Gastrocnemius medialis (tissue), 4 donors: ENCODE data around the gene VSTM1. TPM values are rescaled to one million over a fixed set of nuclear protein-coding genes. Genes with fewer than 3 reads are reported as not detected.
A peak's percentile ranks its signal among the peaks of the same experiment; 100 is the strongest.

Experiments used
- ATAC-seq, 2 donors: fragments of 150-250 bp; one replicate each; pipeline ENCODE4 v1.9.1; 2016
- DNase-seq, 2 donors: peaks; one replicate each; pipeline ENCODE4 v3.0.0-alpha.2; 2019
- H3K27ac ChIP-seq, 4 donors: fragments of 200-600 bp; sonication (generic); 1 replicate in 1 of 4; 2 replicates in 3 of 4; pipeline ENCODE4 v1.5.1; 2016 to 2018; ENCODE audit warnings: mild to moderate bottlenecking in 2 of 4, moderate library complexity in 1 of 4
- H3K27me3 ChIP-seq, 3 donors: fragments of 200-600 bp; sonication (generic) in 2 of 3; 1 replicate in 1 of 3; 2 replicates in 2 of 3; pipeline versions ENCODE4 v1.5.1 to v1.6.0; 2016 to 2019; ENCODE audit warnings: mild to moderate bottlenecking in 1 of 3, moderate library complexity in 1 of 3
- H3K36me3 ChIP-seq, 2 donors: fragments of 200-600 bp; sonication (generic) in 1 of 2; one replicate each; pipeline ENCODE4 v1.5.1; 2017 to 2018
- H3K4me1 ChIP-seq, 2 donors: fragments of 200-600 bp; sonication (generic) in 1 of 2; one replicate each; pipeline ENCODE4 v1.5.1; 2016 to 2017; ENCODE audit warnings: mild to moderate bottlenecking in 2 of 2
- H3K4me3 ChIP-seq, 4 donors: fragments of 200-600 bp; sonication (generic) in 3 of 4; 1 replicate in 1 of 4; 2 replicates in 3 of 4; pipeline ENCODE4 v1.5.1; 2016 to 2019; ENCODE audit warnings: mild to moderate bottlenecking in 2 of 4
- H3K9me3 ChIP-seq, 3 donors: fragments of 200-600 bp; sonication (generic) in 2 of 3; 1 replicate in 1 of 3; 2 replicates in 2 of 3; pipeline ENCODE4 v1.5.1; 2016 to 2019
- POLR2A ChIP-seq, 2 donors: fragments of 450-650 bp; IDR thresholded peaks; one replicate each; pipeline ENCODE4 v1.6.1; 2017; ENCODE audit warnings: antibody characterized with exemption in 2 of 2, mild to moderate bottlenecking in 2 of 2, moderate library complexity in 2 of 2
- in situ Hi-C, 4 donors: fragments of 200-750 bp; cut with MboI; loops; one replicate each; pipeline versions ENCODE4 v1.15.0 to v1.8.0; 2017; ENCODE audit warnings: low sequenced_read_pairs in 4 of 4
- intact Hi-C: fragments of 100-400 bp; cut with DNase I; formaldehyde crosslinking; loops from one replicate; pipeline ENCODE4 v1.15.1; 2023; ENCODE audit warnings: low total_unique reads
- total RNA-seq, 4 donors: library from RNA; depleted of rRNA; stranded (reverse); fragments of >200 nt; gene quantifications; one replicate each; pipeline versions ENCODE4 v1.1.0 to v1.2.3, GENCODE V29; 2016
- TF ChIP-seq, protein P1 (sequence below), 5 experiments: fragments of 450-650 bp in 3 of 5; fragments of 200-600 bp in 2 of 5; sonication (generic) in 2 of 5; IDR thresholded peaks in 4 of 5; conservative IDR thresholded peaks in 1 of 5; 1 replicate in 4 of 5; 2 replicates in 1 of 5; pipeline ENCODE4 v1.5.1; 2016 to 2019; ENCODE audit warnings: antibody characterized with exemption in 5 of 5, mild to moderate bottlenecking in 3 of 5, moderate library complexity in 3 of 5

Gene VSTM1
- total RNA-seq, 4 donors from 2014 or later, result not detected

DNA sequence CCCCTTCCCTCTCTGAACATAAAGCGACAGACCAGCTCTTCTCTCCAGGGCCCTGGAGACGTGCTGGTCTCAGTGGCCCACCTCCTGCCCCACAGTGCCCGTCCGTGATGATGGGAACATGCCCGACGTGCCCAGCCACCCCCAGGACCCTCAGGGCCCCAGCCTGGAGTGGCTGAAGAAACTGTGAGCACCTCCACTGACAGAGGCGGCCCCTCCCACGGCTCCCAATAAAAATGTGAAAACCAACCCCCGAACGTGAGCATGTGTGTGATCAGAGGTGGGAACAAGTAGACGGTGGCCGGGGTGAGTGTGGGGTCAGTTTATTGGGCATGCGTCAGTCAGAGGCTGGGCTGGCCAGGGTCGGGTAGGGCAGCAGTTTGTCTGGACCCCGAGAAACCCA, 43.0 kb upstream of the VSTM1 start:
- DNase-seq (no peak), ATAC-seq (no peak)
- intact Hi-C loops, result no loop called here
- H3K9me3 ChIP-seq, result no peaks in the 10 kb centered on the region
- H3K4me1 ChIP-seq, result peaks cover 10% of the 10 kb centered on the region in 2 donors
- in situ Hi-C loops, result loop anchor here in 1 of 4 donors (25.0 kb wide), 1 partner anchor 1006 kb away; the partner anchor contains the start of gene PPP1R12C
- TF ChIP-seq POLR2A (IDR thresholded peaks at IDR 0.05), result no peak
- TF ChIP-seq, protein P1, sequence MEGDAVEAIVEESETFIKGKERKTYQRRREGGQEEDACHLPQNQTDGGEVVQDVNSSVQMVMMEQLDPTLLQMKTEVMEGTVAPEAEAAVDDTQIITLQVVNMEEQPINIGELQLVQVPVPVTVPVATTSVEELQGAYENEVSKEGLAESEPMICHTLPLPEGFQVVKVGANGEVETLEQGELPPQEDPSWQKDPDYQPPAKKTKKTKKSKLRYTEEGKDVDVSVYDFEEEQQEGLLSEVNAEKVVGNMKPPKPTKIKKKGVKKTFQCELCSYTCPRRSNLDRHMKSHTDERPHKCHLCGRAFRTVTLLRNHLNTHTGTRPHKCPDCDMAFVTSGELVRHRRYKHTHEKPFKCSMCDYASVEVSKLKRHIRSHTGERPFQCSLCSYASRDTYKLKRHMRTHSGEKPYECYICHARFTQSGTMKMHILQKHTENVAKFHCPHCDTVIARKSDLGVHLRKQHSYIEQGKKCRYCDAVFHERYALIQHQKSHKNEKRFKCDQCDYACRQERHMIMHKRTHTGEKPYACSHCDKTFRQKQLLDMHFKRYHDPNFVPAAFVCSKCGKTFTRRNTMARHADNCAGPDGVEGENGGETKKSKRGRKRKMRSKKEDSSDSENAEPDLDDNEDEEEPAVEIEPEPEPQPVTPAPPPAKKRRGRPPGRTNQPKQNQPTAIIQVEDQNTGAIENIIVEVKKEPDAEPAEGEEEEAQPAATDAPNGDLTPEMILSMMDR (IDR thresholded peaks at IDR 0.05 in 4 of 5, conservative IDR thresholded peaks at IDR 0.05 in 1 of 5), result no peak
- no peak overlapping the region for H3K27ac ChIP-seq
- no peaks in the 10 kb centered on the region for H3K27me3 ChIP-seq
- H3K4me3 ChIP-seq, result no peak overlapping the region
- peaks cover 0 to 48% of the 10 kb centered on the region in 2 donors for H3K36me3 ChIP-seq

GRCh38 chr19:54105796-54106195, 42.1 kb upstream of the VSTM1 start:
- no peak for TF ChIP-seq POLR2A (IDR thresholded peaks at IDR 0.05)
- TF ChIP-seq, protein P1 (IDR thresholded peaks at IDR 0.05 in 4 of 5, conservative IDR thresholded peaks at IDR 0.05 in 1 of 5), result no peak
- ATAC-seq, result no peak
- H3K4me1 ChIP-seq, result peaks cover 10% of the 10 kb centered on the region in 2 donors
- H3K27ac ChIP-seq, result no peak overlapping the region
- H3K4me3 ChIP-seq, result no peak overlapping the region
- no peaks in the 10 kb centered on the region for H3K27me3 ChIP-seq
- H3K9me3 ChIP-seq, result no peaks in the 10 kb centered on the region
- in situ Hi-C loops (loop anchor here in 1 of 4 donors (25.0 kb wide), 1 partner anchor 1007 kb away; the partner anchor contains the start of gene PPP1R12C), intact Hi-C loops (no loop called here)
- H3K36me3 ChIP-seq, result peaks cover 0 to 47% of the 10 kb centered on the region in 2 donors
- no peak for DNase-seq

DNA sequence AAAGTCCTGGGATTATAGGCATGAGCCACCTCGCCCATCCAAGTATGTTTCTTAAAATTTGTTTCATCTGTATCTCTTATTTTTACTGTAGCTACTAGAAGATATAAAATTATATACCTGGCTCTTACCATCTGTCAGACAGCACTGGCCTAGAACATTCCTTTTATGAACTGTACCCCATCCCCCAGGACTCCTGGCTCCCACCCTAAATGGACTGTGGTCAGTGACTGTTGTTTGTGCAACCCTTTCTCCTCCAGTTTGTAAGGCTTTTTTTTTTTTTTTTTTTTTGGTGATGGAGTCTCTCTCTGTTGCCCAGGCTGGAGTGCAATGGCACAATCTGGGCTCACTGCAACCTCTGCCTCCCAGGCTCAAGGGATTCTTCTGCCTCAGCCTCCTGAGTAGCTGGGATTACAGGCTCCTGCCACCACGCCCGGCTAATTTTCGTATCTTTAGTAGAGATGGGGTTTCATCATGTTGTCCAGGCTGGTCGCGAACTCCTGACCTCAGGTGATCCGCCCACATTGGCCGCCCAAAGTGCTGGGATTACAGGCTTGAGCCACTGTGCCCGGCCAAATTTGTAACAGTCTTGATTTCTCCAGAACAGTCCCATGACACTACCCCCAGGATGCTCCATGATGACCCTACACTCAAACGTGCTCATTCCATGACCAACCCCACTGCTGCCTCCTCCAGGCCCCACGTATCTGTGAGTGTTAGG, 41.5 kb upstream of the VSTM1 start:
- no peaks in the 10 kb centered on the region for H3K9me3 ChIP-seq
- peaks cover 10% of the 10 kb centered on the region in 2 donors for H3K4me1 ChIP-seq
- DNase-seq (no peak), ATAC-seq (no peak)
- in situ Hi-C loops (loop anchor here in 1 of 4 donors (25.0 kb wide), 1 partner anchor 1007 kb away; the partner anchor contains the start of gene PPP1R12C), intact Hi-C loops (loop anchor here (5.0 kb wide), 1 partner anchor 128 kb away; no protein-coding TSS in a partner anchor)
- H3K27ac ChIP-seq, result no peak overlapping the region
- no peak overlapping the region for H3K4me3 ChIP-seq
- peaks cover 0 to 45% of the 10 kb centered on the region in 2 donors for H3K36me3 ChIP-seq
- no peaks in the 10 kb centered on the region for H3K27me3 ChIP-seq
- TF ChIP-seq, protein P1 (IDR thresholded peaks at IDR 0.05 in 4 of 5, conservative IDR thresholded peaks at IDR 0.05 in 1 of 5), result no peak
- no peak for TF ChIP-seq POLR2A (IDR thresholded peaks at IDR 0.05)

- H3K9me3 ChIP-seq, result no peaks in the 10 kb centered on the region
- peaks cover 0 to 7% (median 0%) of the 10 kb centered on the region in 3 donors for H3K27me3 ChIP-seq
- H3K27ac ChIP-seq, result peak within 1 kb of the TSS; percentile 83 to 95 (median 89)
- peaks cover 10% of the 10 kb centered on the region in 2 donors for H3K4me1 ChIP-seq
- H3K36me3 ChIP-seq, result peaks cover 0 to 20% of the 10 kb centered on the region in 2 donors
- intact Hi-C loops, result loop anchor here (1.0 to 5.0 kb wide), 4 partner anchors 13 to 125 kb away; partner anchors contain the start of genes LENG1, PRPF31 and TFPT
- peak within 1 kb of the TSS; percentile 78 to 94 (median 90) for H3K4me3 ChIP-seq
- ATAC-seq, result peak; percentile 99
- DNase-seq, result peak; percentile 95 to 98
- TF ChIP-seq POLR2A (IDR thresholded peaks at IDR 0.05), result peak; percentile 71 to 91
- TF ChIP-seq, protein P1 (IDR thresholded peaks at IDR 0.05 in 4 of 5, conservative IDR thresholded peaks at IDR 0.05 in 1 of 5), result no peak
- in situ Hi-C loops, result loop anchor here in 1 of 4 donors (25.0 kb wide), 1 partner anchor 1010 kb away; the partner anchor contains the start of gene PPP1R12C
These were observed 38.9 kb upstream of the VSTM1 start, which contains the start of gene NDUFA3 for GRCh38 chr19:54102421-54103169. Gene NDUFA3 (plus strand): TSS chr19:54102855. CDS start chr19:54102879, 24 bp downstream.
